ENCODE measurements around the gene ST3GAL6. TPM values are rescaled to one million over a fixed set of nuclear protein-coding genes. Genes with fewer than 3 reads are reported as not detected.

The ST3GAL6 gene
- total and polyA plus RNA-seq, 10 of the 15 experiments (the other 5 are each of a cell fraction or from before 2014, with no cell fraction given): 19.5 to 41.2 (median 37.4) TPM

DNA sequence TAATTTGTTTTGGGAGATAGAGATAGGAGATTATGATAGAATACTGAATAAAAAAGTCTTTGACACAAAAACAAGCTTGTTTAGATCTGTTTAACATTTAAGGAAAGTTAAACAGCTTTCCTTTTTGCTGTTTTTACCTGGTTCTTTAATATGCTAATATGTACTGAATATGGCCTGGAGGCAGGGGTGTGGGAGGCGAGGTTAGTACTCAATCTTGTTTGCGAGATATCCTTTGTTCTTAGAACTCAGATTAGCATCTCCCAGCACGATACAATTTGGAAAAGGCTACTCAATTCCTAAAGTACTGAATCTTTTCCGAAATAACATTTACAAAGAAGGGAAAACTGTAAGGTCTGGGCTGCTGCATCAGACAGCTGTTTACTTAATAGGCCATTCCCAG is 40.8 kb upstream of the ST3GAL6 start:
- ChIA-PET POLR2A (interaction anchor here (0.7 kb wide), 1 partner anchor 10 kb away, joined by 3 read pairs; no protein-coding TSS in a partner anchor), RAD21 (ENCODE audit: unreplicated experiment) (no interaction called here), SMC1A (ENCODE audit: uncharacterized antibody, unreplicated experiment) (interaction anchor here (0.6 to 1.5 kb wide), 7 partner anchors 8 to 121 kb away, joined by 3 to 7 read pairs (median 3); no protein-coding TSS in a partner anchor), CTCF (interaction anchor here (0.9 kb wide), 1 partner anchor 95 kb away, joined by 3 read pairs; no protein-coding TSS in a partner anchor)
- H3K27me3 ChIP-seq (replicated peaks in 1 of 2; ENCODE audit: control insufficient read depth in 2 of 2, insufficient read depth in 2 of 2, low read length in 1 of 2): no peaks in the 10 kb centered on the region
- 60% methylated on average over 4 of the region's 4 CpGs for WGBS (ENCODE audit: insufficient coverage, insufficient replicate concordance, low lambda C conversion rate, missing lambda C conversion rate)
- no peak for ATAC-seq
- DNase-seq (ENCODE audit: low read depth, low spot score): no peak
- FAIRE-seq: no peak
- no peak overlapping the region for H2AFZ ChIP-seq (ENCODE audit: control insufficient read depth, low read depth, low read length)
- no TSS peak for BruUV-seq (replicated peaks)
- no peak overlapping the region for H3K27ac ChIP-seq (ENCODE audit: control insufficient read depth, insufficient read depth)
- H3K9ac ChIP-seq (ENCODE audit: control insufficient read depth, insufficient read depth, low read length): no peak overlapping the region
- no peak overlapping the region for H3K4me3 ChIP-seq
- 0 out of 2 replicates have a peak, but pooled peaks cover 3% of the 10 kb centered on the region for H3K4me1 ChIP-seq (ENCODE audit: control insufficient read depth, insufficient read depth, low read length)
- no peaks in the 10 kb centered on the region for H3K9me3 ChIP-seq (replicated peaks; ENCODE audit: control insufficient read depth, insufficient read depth, low read length)
- in situ Hi-C loops (cut with MboI) (no loop called here), intact Hi-C loops (cut with micrococcal nuclease; ENCODE audit: unreplicated experiment) (no loop called here)
- no peaks in the 10 kb centered on the region for H3K36me3 ChIP-seq (ENCODE audit: control insufficient read depth in 2 of 2, insufficient read depth in 2 of 2, low read length in 1 of 2)
- H4K20me1 ChIP-seq (ENCODE audit: control insufficient read depth, insufficient read depth): no peaks in the 10 kb centered on the region
- H3K79me2 ChIP-seq (ENCODE audit: control insufficient read depth, insufficient read depth, low read length): no peaks in the 10 kb centered on the region
- no peak overlapping the region for H3K4me2 ChIP-seq (ENCODE audit: control insufficient read depth, insufficient read depth)
- TF ChIP-seq SMAD1 (IDR thresholded peaks at IDR 0.05; ENCODE audit: low read depth, partially characterized antibody) (no peak), TCF12 (IDR thresholded peaks at IDR 0.05; ENCODE audit: low read depth, low read length) (no peak), MYC (IDR thresholded peaks at IDR 0.05; ENCODE audit: insufficient read depth, insufficient read length, insufficient replicate concordance, low read length, severe bottlenecking) (no peak), CBFB (IDR thresholded peaks at IDR 0.05; ENCODE audit: low read depth) (no peak), ZSCAN29 (IDR thresholded peaks at IDR 0.05) (no peak), ZNF687 (IDR thresholded peaks at IDR 0.05) (no peak), FOS (IDR thresholded peaks at IDR 0.05; ENCODE audit: borderline replicate concordance, extremely low read depth, insufficient read length) (no peak), PML (IDR thresholded peaks at IDR 0.05; ENCODE audit: low read length) (no peak), POU2F2 (IDR thresholded peaks at IDR 0.05; ENCODE audit: borderline replicate concordance, low read depth, low read length) (no peak), MEF2B (IDR thresholded peaks at IDR 0.05; ENCODE audit: partially characterized antibody, poor library complexity, severe bottlenecking) (no peak), RCOR1 (conservative IDR thresholded peaks at IDR 0.05; ENCODE audit: low read depth, low read length) (no peak)
- TF ChIP-seq, protein P1, sequence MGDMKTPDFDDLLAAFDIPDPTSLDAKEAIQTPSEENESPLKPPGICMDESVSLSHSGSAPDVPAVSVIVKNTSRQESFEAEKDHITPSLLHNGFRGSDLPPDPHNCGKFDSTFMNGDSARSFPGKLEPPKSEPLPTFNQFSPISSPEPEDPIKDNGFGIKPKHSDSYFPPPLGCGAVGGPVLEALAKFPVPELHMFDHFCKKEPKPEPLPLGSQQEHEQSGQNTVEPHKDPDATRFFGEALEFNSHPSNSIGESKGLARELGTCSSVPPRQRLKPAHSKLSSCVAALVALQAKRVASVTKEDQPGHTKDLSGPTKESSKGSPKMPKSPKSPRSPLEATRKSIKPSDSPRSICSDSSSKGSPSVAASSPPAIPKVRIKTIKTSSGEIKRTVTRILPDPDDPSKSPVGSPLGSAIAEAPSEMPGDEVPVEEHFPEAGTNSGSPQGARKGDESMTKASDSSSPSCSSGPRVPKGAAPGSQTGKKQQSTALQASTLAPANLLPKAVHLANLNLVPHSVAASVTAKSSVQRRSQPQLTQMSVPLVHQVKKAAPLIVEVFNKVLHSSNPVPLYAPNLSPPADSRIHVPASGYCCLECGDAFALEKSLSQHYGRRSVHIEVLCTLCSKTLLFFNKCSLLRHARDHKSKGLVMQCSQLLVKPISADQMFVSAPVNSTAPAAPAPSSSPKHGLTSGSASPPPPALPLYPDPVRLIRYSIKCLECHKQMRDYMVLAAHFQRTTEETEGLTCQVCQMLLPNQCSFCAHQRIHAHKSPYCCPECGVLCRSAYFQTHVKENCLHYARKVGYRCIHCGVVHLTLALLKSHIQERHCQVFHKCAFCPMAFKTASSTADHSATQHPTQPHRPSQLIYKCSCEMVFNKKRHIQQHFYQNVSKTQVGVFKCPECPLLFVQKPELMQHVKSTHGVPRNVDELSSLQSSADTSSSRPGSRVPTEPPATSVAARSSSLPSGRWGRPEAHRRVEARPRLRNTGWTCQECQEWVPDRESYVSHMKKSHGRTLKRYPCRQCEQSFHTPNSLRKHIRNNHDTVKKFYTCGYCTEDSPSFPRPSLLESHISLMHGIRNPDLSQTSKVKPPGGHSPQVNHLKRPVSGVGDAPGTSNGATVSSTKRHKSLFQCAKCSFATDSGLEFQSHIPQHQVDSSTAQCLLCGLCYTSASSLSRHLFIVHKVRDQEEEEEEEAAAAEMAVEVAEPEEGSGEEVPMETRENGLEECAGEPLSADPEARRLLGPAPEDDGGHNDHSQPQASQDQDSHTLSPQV (IDR thresholded peaks at IDR 0.05): no peak
- TF ChIP-seq, protein P2, sequence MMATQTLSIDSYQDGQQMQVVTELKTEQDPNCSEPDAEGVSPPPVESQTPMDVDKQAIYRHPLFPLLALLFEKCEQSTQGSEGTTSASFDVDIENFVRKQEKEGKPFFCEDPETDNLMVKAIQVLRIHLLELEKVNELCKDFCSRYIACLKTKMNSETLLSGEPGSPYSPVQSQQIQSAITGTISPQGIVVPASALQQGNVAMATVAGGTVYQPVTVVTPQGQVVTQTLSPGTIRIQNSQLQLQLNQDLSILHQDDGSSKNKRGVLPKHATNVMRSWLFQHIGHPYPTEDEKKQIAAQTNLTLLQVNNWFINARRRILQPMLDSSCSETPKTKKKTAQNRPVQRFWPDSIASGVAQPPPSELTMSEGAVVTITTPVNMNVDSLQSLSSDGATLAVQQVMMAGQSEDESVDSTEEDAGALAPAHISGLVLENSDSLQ (IDR thresholded peaks at IDR 0.05): no peak
